ENCODE measurements around the gene SRSF7.

- TF ChIP-seq CTCF (IDR thresholded peaks at IDR 0.05; ENCODE audit: borderline replicate concordance, extremely low read depth, low read length, poor library complexity, severe bottlenecking) (no peak), EZH2 (IDR thresholded peaks at IDR 0.05; ENCODE audit: borderline replicate concordance, low read depth, low read length, severe bottlenecking) (no peak)
These were observed 4.1 kb downstream of the SRSF7 start for GRCh38 chr2:38747007-38747424.

Data from DND-41 (cell line).